H7 (cell line): ENCODE measurements around the gene SUPT3H. TPM values are rescaled to one million over a fixed set of nuclear protein-coding genes. Genes with fewer than 3 reads are reported as not detected.
"Not testable (repeated sequence)": the region's sequence is repeated elsewhere in the genome, so short reads cannot be mapped to it uniquely, and the experiment has no call there.

Source experiments
- DNase-seq: peaks from one replicate; pipeline ENCODE4 v3.0.0; 2012
- H3K27me3 ChIP-seq: 2 replicates; pipeline ENCODE4 v1.6.0; 2011; ENCODE audit warnings: mild to moderate bottlenecking, low read length; ENCODE audit not compliant: control insufficient read depth, insufficient read depth
- H3K36me3 ChIP-seq: replicated peaks from 2 replicates; pipeline ENCODE4 v1.5.1; 2011; ENCODE audit warnings: low read length; ENCODE audit not compliant: control insufficient read depth, insufficient read depth
- H3K4me3 ChIP-seq: 2 replicates; pipeline ENCODE4 v1.5.1; 2011; ENCODE audit warnings: low read depth, mild to moderate bottlenecking, control low read depth, low read length, moderate library complexity; ENCODE audit not compliant: insufficient read depth
- total RNA-seq: library from RNA; depleted of rRNA; stranded (reverse); fragments of >200 nt; shearing (Covaris generic); gene quantifications from 2 replicates; pipeline ENCODE4 v1.2.3, GENCODE V29; 2014

SUPT3H gene
- total RNA-seq, 1 experiment from 2014 or later, result 13.3 TPM

DNA sequence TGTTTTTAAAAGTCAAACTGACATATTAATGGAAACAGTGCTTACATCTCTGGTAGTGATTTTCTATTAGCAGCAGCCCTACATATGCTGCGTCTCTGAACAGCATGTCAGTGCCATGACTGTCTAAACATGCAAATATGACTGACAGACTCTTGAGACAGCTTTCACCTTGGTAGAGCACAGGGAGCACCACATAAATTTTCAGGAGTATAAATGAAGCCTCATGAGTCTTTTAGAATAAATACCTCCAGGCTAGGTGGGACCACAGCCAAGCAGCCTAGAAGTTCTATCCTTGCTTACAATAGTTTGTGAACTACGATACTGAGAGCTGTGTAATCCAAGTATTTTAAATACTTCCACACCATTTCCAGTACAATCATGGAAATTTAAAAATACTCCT is 460.3 kb downstream of the SUPT3H start:
- no peak overlapping the region for H3K4me3 ChIP-seq
- DNase-seq, result no peak
- H3K36me3 ChIP-seq, result no peaks in the 10 kb centered on the region; the same call in 1 of the 2 replicates
- no peaks in the 10 kb centered on the region for H3K27me3 ChIP-seq

DNA sequence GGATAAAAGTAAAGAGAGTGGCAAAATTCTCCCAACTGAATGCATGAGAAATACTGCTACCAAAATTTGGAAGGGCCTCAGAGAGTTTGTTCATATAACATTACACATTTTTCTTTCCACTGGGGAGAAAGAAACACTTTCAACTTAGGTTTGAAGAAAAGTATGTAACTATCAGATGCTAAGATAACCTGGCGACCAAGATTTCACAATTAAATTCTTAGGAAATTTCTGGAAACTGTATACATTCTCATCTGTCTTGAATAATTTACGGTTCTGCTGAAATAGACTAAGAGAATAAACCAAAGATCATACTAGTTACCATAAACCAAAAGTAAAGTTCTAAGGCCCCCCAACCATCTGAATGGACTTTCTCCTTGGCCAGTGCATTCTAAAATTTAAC is 462.6 kb downstream of the SUPT3H start:
- DNase-seq, result no peak
- no peaks in the 10 kb centered on the region; the same call in 1 of the 2 replicates for H3K36me3 ChIP-seq
- H3K27me3 ChIP-seq, result no peaks in the 10 kb centered on the region
- no peak overlapping the region for H3K4me3 ChIP-seq

- no peaks in the 10 kb centered on the region for H3K27me3 ChIP-seq
- H3K36me3 ChIP-seq, result no peaks in the 10 kb centered on the region; the same call in 1 of the 2 replicates
- no peak overlapping the region for H3K4me3 ChIP-seq
- DNase-seq, result no peak
These were observed 463.6 kb downstream of the SUPT3H start for GRCh38 chr6:44914141-44914540.

GRCh38 chr6:44906761-44907160 is 471.0 kb downstream of the SUPT3H start:
- Histone ChIP-seq H3K4me3 (no peak overlapping the region), H3K36me3 (no peaks in the 10 kb centered on the region), H3K27me3 (no peaks in the 10 kb centered on the region)
- DNase-seq, result no peak

GRCh38 chr6:44900358-44900757 is 477.4 kb downstream of the SUPT3H start:
- not testable (repeated sequence) for DNase-seq

DNA sequence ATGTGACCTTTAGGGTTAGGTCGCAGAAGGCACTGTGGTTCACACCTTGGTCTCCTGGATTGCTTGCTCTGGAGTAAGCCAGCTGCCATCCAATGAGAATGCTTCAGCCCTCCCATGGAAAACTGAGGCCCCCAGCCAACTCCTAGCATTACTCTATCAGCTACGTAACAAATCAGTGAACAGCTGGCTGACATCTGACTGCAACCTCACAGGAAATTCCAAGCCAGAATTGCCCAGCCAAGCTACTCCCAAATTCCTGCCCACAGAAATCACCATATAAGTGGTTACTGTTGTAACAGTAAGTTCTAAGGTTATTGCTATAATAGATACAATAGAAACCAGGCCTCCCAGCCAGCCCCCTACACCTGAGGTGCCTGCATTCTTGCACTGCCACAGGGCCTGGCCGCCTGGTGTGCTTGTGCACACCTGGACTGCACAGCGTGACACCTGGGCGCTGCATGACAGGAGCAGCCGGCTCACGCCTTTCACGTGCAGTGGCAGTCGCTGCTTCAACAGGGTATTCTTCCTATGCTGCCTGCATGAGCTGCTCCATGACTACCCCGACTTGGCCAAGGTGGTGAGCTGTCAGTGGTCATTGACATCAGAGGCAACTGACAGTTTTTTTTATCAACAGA is 479.3 kb downstream of the SUPT3H start:
- no peaks in the 10 kb centered on the region for H3K36me3 ChIP-seq
- no peaks in the 10 kb centered on the region for H3K27me3 ChIP-seq
- no peak overlapping the region for H3K4me3 ChIP-seq
- DNase-seq, result no peak

More at GRCh38 chr6:44900358-44900757, 477.4 kb downstream of the SUPT3H start:
- H3K36me3 ChIP-seq, H3K4me3 ChIP-seq, H3K27me3 ChIP-seq: not testable (repeated sequence)

DNA sequence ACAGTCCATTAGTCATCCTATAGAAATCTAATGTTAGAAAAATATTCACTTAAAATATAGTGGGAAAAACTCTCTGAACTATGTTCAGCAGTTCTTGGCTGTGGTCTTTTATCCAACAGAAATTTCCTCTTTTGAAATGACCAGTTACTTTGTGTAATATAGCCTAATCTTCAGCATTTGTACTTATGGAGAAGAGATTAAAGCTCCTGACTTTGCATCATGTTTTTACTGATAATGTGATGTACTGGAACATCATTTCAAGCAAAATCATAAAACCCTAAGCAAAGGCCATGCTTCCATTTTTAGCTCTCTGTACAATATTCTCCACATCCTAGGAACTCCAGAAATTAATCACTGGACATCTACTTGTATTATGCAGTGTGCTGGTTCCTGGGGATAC is 480.4 kb downstream of the SUPT3H start:
- no peaks in the 10 kb centered on the region for H3K36me3 ChIP-seq
- DNase-seq, result no peak
- H3K4me3 ChIP-seq, result no peak overlapping the region
- no peaks in the 10 kb centered on the region for H3K27me3 ChIP-seq

GRCh38 chr6:44896701-44897100 is 481.0 kb downstream of the SUPT3H start:
- Histone ChIP-seq H3K36me3 (no peaks in the 10 kb centered on the region), H3K27me3 (no peaks in the 10 kb centered on the region), H3K4me3 (no peak overlapping the region)
- no peak for DNase-seq

DNA sequence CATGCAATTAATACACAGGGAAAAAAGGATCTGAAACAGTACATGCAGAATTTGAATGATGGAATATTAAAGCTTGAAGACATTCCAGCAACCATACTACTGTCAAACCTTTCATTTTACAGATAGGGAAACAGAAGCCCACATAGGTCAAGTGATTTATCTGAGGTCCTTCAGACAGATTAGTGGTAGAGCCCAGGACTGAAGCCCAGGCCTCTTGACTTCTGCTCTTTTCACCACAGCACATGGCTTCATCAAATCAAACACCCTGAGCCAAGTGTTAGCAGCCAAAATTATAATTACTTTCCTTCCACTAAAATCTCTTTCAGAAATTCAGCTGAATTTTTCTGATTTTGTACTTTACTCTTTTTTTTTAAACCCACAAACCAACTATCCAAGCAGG is 485.2 kb downstream of the SUPT3H start:
- H3K27me3 ChIP-seq, result no peaks in the 10 kb centered on the region
- H3K4me3 ChIP-seq, result no peak overlapping the region
- no peak for DNase-seq
- H3K36me3 ChIP-seq, result no peaks in the 10 kb centered on the region

GRCh38 chr6:44879071-44879470 is 498.7 kb downstream of the SUPT3H start:
- H3K36me3 ChIP-seq, H3K27me3 ChIP-seq, DNase-seq, H3K4me3 ChIP-seq: not testable (repeated sequence)

GRCh38 chr6:44876638-44877037 is 501.1 kb downstream of the SUPT3H start:
- H3K27me3 ChIP-seq, H3K4me3 ChIP-seq, H3K36me3 ChIP-seq, DNase-seq: not testable (repeated sequence)

DNA sequence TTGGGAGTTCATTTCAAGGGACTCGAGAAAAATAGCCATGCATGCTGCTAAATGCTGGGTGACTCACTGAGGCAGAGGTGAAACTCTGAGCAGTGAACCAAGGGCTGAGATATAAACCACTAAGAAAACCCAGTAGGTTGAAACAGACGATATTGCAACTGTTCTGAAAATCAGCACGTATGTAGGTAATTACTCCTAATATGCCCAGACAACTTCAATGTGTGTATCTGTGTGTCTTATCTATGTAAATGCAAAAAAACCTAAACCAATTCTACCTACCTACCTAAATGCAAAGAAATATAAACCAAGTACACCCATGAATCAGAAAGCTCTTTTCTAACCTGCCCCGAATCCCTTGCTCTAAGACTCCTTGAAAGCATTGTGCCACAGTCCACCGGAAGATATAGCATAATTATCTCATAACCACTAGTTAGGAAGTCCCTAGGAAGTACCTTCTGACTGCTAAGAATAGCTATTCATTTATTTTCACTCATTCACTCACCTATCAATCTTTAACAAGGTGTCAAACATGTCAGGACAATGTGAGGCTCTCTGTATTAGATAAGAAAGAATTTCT is 508.3 kb downstream of the SUPT3H start:
- no peaks in the 10 kb centered on the region for H3K27me3 ChIP-seq
- H3K36me3 ChIP-seq, result no peaks in the 10 kb centered on the region
- DNase-seq, result no peak
- H3K4me3 ChIP-seq, result no peak overlapping the region

DNA sequence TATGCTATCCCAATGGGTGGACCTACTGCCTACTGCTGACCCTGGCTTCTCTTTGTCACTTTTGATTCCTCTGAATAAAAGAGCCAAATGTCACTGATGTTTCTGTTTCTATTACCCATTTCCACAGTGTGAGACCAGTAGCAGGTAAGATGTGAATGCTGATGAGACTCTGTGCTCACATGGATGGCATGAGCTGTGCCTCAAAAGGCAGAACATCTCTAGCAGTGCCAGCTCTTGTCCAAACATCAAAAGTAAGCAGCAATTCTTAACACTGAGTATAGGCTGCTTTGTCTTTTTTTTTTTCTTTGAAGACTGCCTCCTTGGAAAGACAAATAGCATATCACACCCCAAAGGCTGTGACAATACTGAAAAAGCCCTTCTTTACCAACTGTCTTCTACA is 508.8 kb downstream of the SUPT3H start:
- H3K4me3 ChIP-seq, result no peak overlapping the region
- no peak for DNase-seq
- H3K36me3 ChIP-seq, result no peaks in the 10 kb centered on the region
- H3K27me3 ChIP-seq, result no peaks in the 10 kb centered on the region

DNA sequence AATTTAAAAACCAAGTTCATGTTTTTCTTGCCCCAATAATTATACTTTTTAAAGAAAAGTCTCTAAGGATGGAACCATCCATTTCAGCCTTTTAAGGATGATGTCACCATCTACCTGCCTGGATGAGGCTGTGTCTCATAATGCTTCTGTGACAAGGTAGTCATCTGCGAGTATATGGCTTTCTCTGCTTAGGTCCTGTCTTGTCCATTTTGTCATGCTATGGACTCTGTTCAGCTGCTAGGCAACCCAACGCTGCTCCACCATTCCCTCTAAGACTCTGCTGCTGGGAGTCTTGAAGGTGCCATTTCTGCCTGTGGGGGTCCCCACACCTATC is 509.4 kb downstream of the SUPT3H start:
- H3K4me3 ChIP-seq, result no peak overlapping the region
- DNase-seq, result no peak
- H3K27me3 ChIP-seq, result no peaks in the 10 kb centered on the region
- H3K36me3 ChIP-seq, result no peaks in the 10 kb centered on the region

DNA sequence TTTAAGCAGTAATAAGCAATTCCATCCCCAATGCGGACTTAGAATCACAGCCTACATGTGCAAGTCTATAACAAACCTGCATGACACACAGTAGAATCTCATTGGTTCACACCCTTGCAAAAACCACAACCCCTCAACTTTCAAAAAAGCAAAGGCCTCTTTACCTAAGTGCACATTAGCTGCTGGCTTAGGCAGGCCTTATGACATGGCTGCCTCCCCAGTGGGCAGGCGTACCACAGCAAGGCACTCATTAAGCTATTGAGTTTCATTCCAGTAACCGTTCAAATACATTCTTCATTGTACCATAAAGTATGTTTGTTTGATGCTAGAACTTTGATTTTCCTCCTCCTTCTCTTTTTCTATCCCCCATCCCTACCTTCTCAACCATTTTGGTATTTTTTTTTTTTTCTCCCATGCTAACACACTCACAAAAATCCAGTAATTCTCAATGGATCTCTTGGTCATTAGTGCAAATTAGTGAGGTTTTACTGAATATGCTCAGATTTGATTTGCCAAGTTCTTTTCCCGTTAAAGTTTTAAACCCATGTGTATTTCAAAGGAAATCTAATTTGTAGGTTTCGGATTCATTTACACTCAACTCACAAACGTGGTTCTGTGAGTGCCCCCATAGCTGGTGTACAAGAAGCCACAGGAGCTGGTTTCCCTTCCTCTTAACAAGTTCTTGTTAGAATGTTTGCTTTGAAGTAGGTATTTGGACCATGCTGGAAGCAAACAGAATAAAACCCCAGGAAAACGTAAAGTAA is 510.0 kb downstream of the SUPT3H start:
- H3K4me3 ChIP-seq, result no peak overlapping the region
- no peaks in the 10 kb centered on the region for H3K36me3 ChIP-seq
- DNase-seq, result no peak
- no peaks in the 10 kb centered on the region for H3K27me3 ChIP-seq
